Measurements from ENCODE around the gene PLAAT5. TPM values are rescaled to one million over a fixed set of nuclear protein-coding genes. Genes with fewer than 3 reads are reported as not detected.

PLAAT5 gene
- total and polyA plus RNA-seq, 2 donors from 2014 or later: 0.72 to 7.6 TPM

- Histone ChIP-seq H3K27me3 (ENCODE audit: control insufficient read depth, insufficient read depth, low read length) (no peaks in the 10 kb centered on the region), H3K4me1 (ENCODE audit: control insufficient read depth in 2 of 3, insufficient read depth in 2 of 3, low read depth in 1 of 3, low read length in 3 of 3) (peaks cover 0 to 5% (median 4%) of the 10 kb centered on the region in 3 donors), H3K9ac (ENCODE audit: low read length in 3 of 3) (no peak within 1 kb of the TSS), H3K9me3 (ENCODE audit: control insufficient read depth in 2 of 3, insufficient read depth in 1 of 3, low read length in 3 of 3) (no peaks in the 10 kb centered on the region), H3K27ac (ENCODE audit: low read depth in 2 of 2, low read length in 2 of 2) (no peak within 1 kb of the TSS), H3K36me3 (ENCODE audit: control insufficient read depth in 2 of 3, insufficient read depth in 3 of 3, low read length in 3 of 3) (no peaks in the 10 kb centered on the region), H3K4me3 (ENCODE audit: low read length in 3 of 3) (no peak within 1 kb of the TSS)
- DNase-seq: no peak
- TF ChIP-seq CTCF (IDR thresholded peaks at IDR 0.05; ENCODE audit: borderline replicate concordance, extremely low read depth, insufficient read depth): no peak
- intact Hi-C loops (cut with DNase I): no loop called here
- FAIRE-seq: no peak
Measured at GRCh38 chr11:63505857-63506528, 15.0 kb upstream of the PLAAT5 start, which contains the start of gene LGALS12. Gene LGALS12, plus strand, starts transcription at chr11:63506084. Its CDS starts 375 bp downstream, at chr11:63506459.

GRCh38 chr11:63504933-63505586 lies 14.1 kb upstream of the PLAAT5 start:
- H3K36me3 ChIP-seq (ENCODE audit: control insufficient read depth in 2 of 3, insufficient read depth in 3 of 3, low read length in 3 of 3): no peaks in the 10 kb centered on the region
- H3K9me3 ChIP-seq (ENCODE audit: control insufficient read depth in 2 of 3, insufficient read depth in 1 of 3, low read length in 3 of 3): peaks cover 0 to 4% (median 2%) of the 10 kb centered on the region in 3 donors
- no peak for FAIRE-seq
- H3K4me3 ChIP-seq (ENCODE audit: low read length in 3 of 3): no peak overlapping the region
- intact Hi-C loops (cut with DNase I): no loop called here
- TF ChIP-seq CTCF (IDR thresholded peaks at IDR 0.05; ENCODE audit: borderline replicate concordance, extremely low read depth, insufficient read depth): no peak
- H3K9ac ChIP-seq (ENCODE audit: low read length in 3 of 3): no peak overlapping the region
- H3K27ac ChIP-seq (ENCODE audit: low read depth in 2 of 2, low read length in 2 of 2): no peak overlapping the region
- H3K27me3 ChIP-seq (ENCODE audit: control insufficient read depth, insufficient read depth, low read length): no peaks in the 10 kb centered on the region
- no peak for DNase-seq
- H3K4me1 ChIP-seq (ENCODE audit: control insufficient read depth in 2 of 3, insufficient read depth in 2 of 3, low read depth in 1 of 3, low read length in 3 of 3): peaks cover 0 to 4% (median 4%) of the 10 kb centered on the region in 3 donors

GRCh38 chr11:63504054-63504453 lies 13.1 kb upstream of the PLAAT5 start:
- H3K4me3 ChIP-seq (ENCODE audit: low read length in 3 of 3): no peak overlapping the region
- no peak overlapping the region for H3K9ac ChIP-seq (ENCODE audit: low read length in 3 of 3)
- TF ChIP-seq CTCF (IDR thresholded peaks at IDR 0.05; ENCODE audit: borderline replicate concordance, extremely low read depth, insufficient read depth): no peak
- H3K27me3 ChIP-seq (ENCODE audit: control insufficient read depth, insufficient read depth, low read length): no peaks in the 10 kb centered on the region
- H3K9me3 ChIP-seq (ENCODE audit: control insufficient read depth in 2 of 3, insufficient read depth in 1 of 3, low read length in 3 of 3): peaks cover 0 to 4% (median 2%) of the 10 kb centered on the region in 3 donors
- intact Hi-C loops (cut with DNase I): no loop called here
- H3K27ac ChIP-seq (ENCODE audit: low read depth in 2 of 2, low read length in 2 of 2): no peak overlapping the region
- no peak for DNase-seq
- no peaks in the 10 kb centered on the region for H3K36me3 ChIP-seq (ENCODE audit: control insufficient read depth in 2 of 3, insufficient read depth in 3 of 3, low read length in 3 of 3)
- peaks cover 0 to 2% (median 0%) of the 10 kb centered on the region in 3 donors for H3K4me1 ChIP-seq (ENCODE audit: control insufficient read depth in 2 of 3, insufficient read depth in 2 of 3, low read depth in 1 of 3, low read length in 3 of 3)
- FAIRE-seq: no peak

Data from kidney (tissue), 14 donors.